Retinal pigment epithelial cell (primary cell): ENCODE results near the gene CROCC2.

Experiments
- DNase-seq: peaks from one replicate; pipeline ENCODE4 v3.0.0-alpha.2; 2010; ENCODE audit warnings: low read depth
- H3K4me3 ChIP-seq: 2 replicates; pipeline ENCODE4 v1.5.1; 2011; ENCODE audit warnings: mild to moderate bottlenecking, low read length, control low read depth, moderate library complexity
- CTCF ChIP-seq: conservative IDR thresholded peaks from 2 replicates; pipeline ENCODE4 v1.5.1; 2011; ENCODE audit warnings: low read depth, low read length, control low read depth, inconsistent platforms

The CROCC2 gene

GRCh38 chr2:240931319-240931949, 25.3 kb downstream of the CROCC2 start:
- TF ChIP-seq CTCF, result no peak
- H3K4me3 ChIP-seq, result no peak overlapping the region
- DNase-seq, result no peak

GRCh38 chr2:240932001-240932723, 26.0 kb downstream of the CROCC2 start:
- H3K4me3 ChIP-seq, result no peak overlapping the region
- TF ChIP-seq CTCF, result no peak
- no peak for DNase-seq

GRCh38 chr2:240932724-240933047, 26.6 kb downstream of the CROCC2 start:
- H3K4me3 ChIP-seq, result no peak overlapping the region
- no peak for TF ChIP-seq CTCF
- no peak for DNase-seq

- DNase-seq, result no peak
- no peak overlapping the region for H3K4me3 ChIP-seq
- TF ChIP-seq CTCF, result no peak
Observed at GRCh38 chr2:240933048-240933965, 27.2 kb downstream of the CROCC2 start.

GRCh38 chr2:240933966-240934700, 28.0 kb downstream of the CROCC2 start:
- TF ChIP-seq CTCF, result no peak
- H3K4me3 ChIP-seq, result no peak overlapping the region
- DNase-seq, result no peak

GRCh38 chr2:240934701-240935102, 28.6 kb downstream of the CROCC2 start:
- DNase-seq, result no peak
- TF ChIP-seq CTCF, result no peak
- no peak overlapping the region for H3K4me3 ChIP-seq
